Left lung (tissue), 10 donors: ENCODE data around the gene NBDY. TPM values are rescaled to one million over a fixed set of nuclear protein-coding genes. Genes with fewer than 3 reads are reported as not detected.
A peak's percentile ranks its signal among the peaks of the same experiment; 100 is the strongest.

Source experiments
- ATAC-seq: fragments of 200-7000 bp; cut with Tn5 transposase; one replicate; pipeline ENCODE4 v1.9.1; 2020; ENCODE audit warnings: moderate library complexity
- DNase-seq, 4 donors: peaks; one replicate each; pipeline ENCODE4 v3.0.0-alpha.2; 2013 to 2020
- H3K27ac ChIP-seq, 2 donors: fragments of 200-600 bp; sonication (generic) in 1 of 2; one replicate each; pipeline versions ENCODE4 v1.5.0 to v1.8.0; 2020 to 2021
- H3K27me3 ChIP-seq, 2 donors: fragments of 200-600 bp; sonication (generic) in 1 of 2; one replicate each; pipeline versions ENCODE4 v1.5.0 to v1.8.0; 2020 to 2021
- H3K36me3 ChIP-seq, 2 donors: fragments of 200-600 bp; sonication (generic) in 1 of 2; one replicate each; pipeline versions ENCODE4 v1.5.0 to v1.8.0; 2020 to 2021
- H3K4me1 ChIP-seq, 2 donors: fragments of 200-600 bp; one replicate each; pipeline ENCODE4 v1.8.0; 2021
- H3K4me3 ChIP-seq, 2 donors: fragments of 200-600 bp; sonication (generic) in 1 of 2; one replicate each; pipeline versions ENCODE4 v1.5.0 to v1.8.0; 2020 to 2021; ENCODE audit warnings: mild to moderate bottlenecking in 1 of 2
- H3K9me3 ChIP-seq, 2 donors: fragments of 200-600 bp; sonication (generic) in 1 of 2; one replicate each; pipeline versions ENCODE4 v1.5.0 to v1.8.0; 2020 to 2021
- CTCF ChIP-seq, 2 donors: fragments of 200-600 bp; sonication (generic) in 1 of 2; IDR thresholded peaks; one replicate each; pipeline versions ENCODE4 v1.5.0 to v1.8.0; 2021; ENCODE audit warnings: antibody characterized with exemption in 2 of 2
- intact Hi-C, 2 donors: fragments of 100-400 bp; cut with DNase I; formaldehyde crosslinking; loops; one replicate each; pipeline versions ENCODE4 v1.11.2 to v1.14.2; 2022
- polyA plus RNA-seq, 6 donors: library from polyadenylated mRNA; unstranded; fragments of 120-200 nt; gene quantifications; one replicate each; pipeline ENCODE4 v1.2.1, GENCODE V29; 2013; ENCODE audit not compliant: insufficient read length in 6 of 6
- total RNA-seq, 2 donors: library from RNA; stranded (reverse); fragmentation: NEBNext Ultra II Directional; extraction: Animal tissue kit (Norgen Biotek cat#: 25700); gene quantifications; one replicate each; pipeline ENCODE4 v1.2.1, GENCODE V29; 2021
- donor health status: DM: no; HTN: yes; CAD: no.
- donor health status: DM: no; HTN: no; CAD: no.

Gene NBDY
- total and polyA plus RNA-seq, 8 donors, result 39.5 to 86.4 (median 70.6) TPM

DNA sequence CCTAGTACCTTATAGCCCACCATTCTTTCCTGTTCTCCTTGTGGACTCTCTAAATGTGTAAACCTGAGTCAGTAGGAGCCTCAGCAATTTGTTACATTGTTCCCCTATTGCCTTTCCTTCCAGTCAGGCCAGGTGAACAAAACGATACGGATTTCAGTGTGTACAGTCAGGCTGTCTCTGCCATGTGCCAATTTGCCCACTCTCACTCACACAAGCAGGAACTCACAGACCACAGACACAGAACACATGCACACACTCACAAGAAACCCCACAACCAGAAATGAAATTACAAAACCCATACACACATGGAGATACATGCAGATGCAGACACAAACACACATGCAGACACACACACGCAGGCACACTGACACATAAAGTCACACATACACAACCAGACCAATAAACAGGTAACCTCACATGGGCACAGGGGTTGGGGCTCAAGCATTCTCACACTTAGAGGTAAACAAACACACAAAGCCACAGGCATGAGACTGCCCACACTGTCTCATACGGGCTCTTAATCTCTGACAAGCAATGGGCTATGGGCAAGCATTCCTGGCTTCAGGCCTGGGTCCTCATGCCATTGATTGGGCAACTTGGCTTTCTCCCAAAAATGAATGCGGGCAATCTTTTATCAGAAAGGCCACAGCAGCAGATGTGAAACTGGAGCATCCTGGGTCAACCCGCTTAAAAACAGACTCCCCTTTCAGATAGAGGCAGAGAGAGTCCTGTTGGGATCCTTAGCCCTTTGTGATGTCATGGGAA, 68.7 kb downstream of the NBDY start:
- TF ChIP-seq CTCF (IDR thresholded peaks at IDR 0.05), result no peak
- DNase-seq (peak in 1 of 4 donors; percentile 29), ATAC-seq (peak; percentile 35)
- H3K27ac ChIP-seq, result no peak overlapping the region
- H3K36me3 ChIP-seq, result no peaks in the 10 kb centered on the region
- H3K4me1 ChIP-seq, result no peaks in the 10 kb centered on the region
- H3K27me3 ChIP-seq, result no peaks in the 10 kb centered on the region
- intact Hi-C loops, result no loop called here
- no peak overlapping the region for H3K4me3 ChIP-seq
- H3K9me3 ChIP-seq, result no peaks in the 10 kb centered on the region

GRCh38 chrX:56798339-56798711, 69.3 kb downstream of the NBDY start:
- H3K27me3 ChIP-seq, result no peaks in the 10 kb centered on the region
- H3K36me3 ChIP-seq, result no peaks in the 10 kb centered on the region
- ATAC-seq (no peak), DNase-seq (peak in 1 of 4 donors; percentile 22)
- H3K4me3 ChIP-seq, result no peak overlapping the region
- no peaks in the 10 kb centered on the region for H3K4me1 ChIP-seq
- no peak for TF ChIP-seq CTCF (IDR thresholded peaks at IDR 0.05)
- intact Hi-C loops, result no loop called here
- H3K27ac ChIP-seq, result no peak overlapping the region
- H3K9me3 ChIP-seq, result no peaks in the 10 kb centered on the region

- H3K9me3 ChIP-seq, result no peaks in the 10 kb centered on the region
- no peak overlapping the region for H3K4me3 ChIP-seq
- no peak overlapping the region for H3K27ac ChIP-seq
- DNase-seq, result peak in 2 of 4 donors; percentile 33 to 77
- no peaks in the 10 kb centered on the region for H3K36me3 ChIP-seq
- TF ChIP-seq CTCF (IDR thresholded peaks at IDR 0.05), result no peak
- no peaks in the 10 kb centered on the region for H3K4me1 ChIP-seq
- H3K27me3 ChIP-seq, result no peaks in the 10 kb centered on the region
- ATAC-seq, result peak; percentile 37
- intact Hi-C loops, result no loop called here
Observed at GRCh38 chrX:56798866-56799758, 70.1 kb downstream of the NBDY start.

DNA sequence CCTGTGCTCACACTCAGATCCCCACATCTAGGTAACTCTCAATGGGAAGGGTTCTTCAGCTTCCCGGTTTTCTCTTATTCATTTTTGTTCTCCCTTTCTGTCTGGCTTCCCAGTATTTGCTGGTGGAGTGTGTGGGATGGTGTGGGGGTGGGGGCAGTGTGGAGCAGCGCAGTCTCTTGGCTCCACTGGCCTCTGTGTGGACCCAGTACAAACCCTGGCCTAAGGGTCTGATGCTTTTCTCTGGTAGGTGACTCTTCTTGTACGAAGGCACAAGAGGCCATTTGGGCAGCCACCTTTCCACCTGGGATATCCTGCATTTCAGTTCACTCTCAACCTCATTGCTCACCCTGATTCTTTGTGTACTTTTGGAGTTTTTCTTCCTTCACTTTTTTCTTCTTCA, 71.3 kb downstream of the NBDY start:
- no peak for ATAC-seq
- no peaks in the 10 kb centered on the region for H3K9me3 ChIP-seq
- H3K36me3 ChIP-seq, result no peaks in the 10 kb centered on the region
- no peak overlapping the region for H3K4me3 ChIP-seq
- H3K27ac ChIP-seq, result no peak overlapping the region
- peak in 1 of 4 donors; percentile 12 for DNase-seq
- intact Hi-C loops, result no loop called here
- H3K4me1 ChIP-seq, result no peaks in the 10 kb centered on the region
- no peak for TF ChIP-seq CTCF (IDR thresholded peaks at IDR 0.05)
- H3K27me3 ChIP-seq, result no peaks in the 10 kb centered on the region

DNA sequence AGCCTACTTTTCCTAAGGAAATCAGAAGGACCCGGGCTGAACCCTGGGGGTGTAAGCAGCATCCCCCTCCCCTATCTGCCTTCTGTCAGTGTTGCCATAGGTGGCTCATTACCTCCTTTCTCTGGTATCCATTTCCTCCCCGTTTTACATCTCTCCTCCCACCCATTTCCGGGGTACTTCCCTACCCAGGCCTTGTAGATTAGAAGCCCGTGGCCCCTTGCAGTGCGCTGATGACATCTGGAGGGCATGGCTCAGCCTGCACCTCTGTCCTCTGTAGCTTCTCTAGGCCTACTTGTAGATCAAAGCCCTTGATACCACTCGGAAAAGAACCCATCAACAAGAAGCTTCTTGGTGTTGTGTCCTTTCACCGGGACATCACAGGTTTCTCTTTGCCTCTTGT, 71.8 kb downstream of the NBDY start:
- no peak for ATAC-seq

More for the DNA sequence above, 71.8 kb downstream of the NBDY start:
- no peak for TF ChIP-seq CTCF (IDR thresholded peaks at IDR 0.05)
- intact Hi-C loops, result no loop called here
- Histone ChIP-seq H3K36me3 (no peaks in the 10 kb centered on the region), H3K4me3 (no peak overlapping the region), H3K27ac (no peak overlapping the region), H3K4me1 (no peaks in the 10 kb centered on the region), H3K27me3 (no peaks in the 10 kb centered on the region), H3K9me3 (no peaks in the 10 kb centered on the region)
- DNase-seq, result peak in 1 of 4 donors; percentile 27
